Thymus (tissue), 11 donors: ENCODE results near the gene GNG3. TPM values are rescaled to one million over a fixed set of nuclear protein-coding genes. Genes with fewer than 3 reads are reported as not detected.
"Not testable (repeated sequence)": the region's sequence is repeated elsewhere in the genome, so short reads cannot be mapped to it uniquely, and the experiment has no call there.

Source experiments
- DNase-seq, 9 donors: peaks; one replicate each; pipeline ENCODE4 v3.0.0-alpha.2; 2013; ENCODE audit warnings: low spot score in 9 of 9, low read depth in 6 of 9, missing footprints in 1 of 9
- H3K27ac ChIP-seq, 2 donors: one replicate each; pipeline ENCODE4 v1.5.1; 2013; ENCODE audit warnings: control low read depth in 1 of 2, low read depth in 1 of 2, low read length in 1 of 2, mild to moderate bottlenecking in 1 of 2, moderate library complexity in 1 of 2
- H3K27me3 ChIP-seq, 2 donors: one replicate each; pipeline ENCODE4 v1.5.1; 2013; ENCODE audit warnings: low read length in 1 of 2; ENCODE audit not compliant: control insufficient read depth in 2 of 2, insufficient read depth in 1 of 2
- H3K36me3 ChIP-seq, 2 donors: one replicate each; pipeline ENCODE4 v1.5.1; 2013; ENCODE audit warnings: low read length in 1 of 2, mild to moderate bottlenecking in 1 of 2, moderate library complexity in 1 of 2; ENCODE audit not compliant: control insufficient read depth in 2 of 2, insufficient read depth in 2 of 2
- H3K4me1 ChIP-seq, 2 donors: one replicate each; pipeline ENCODE4 v1.5.1; 2013; ENCODE audit warnings: low read length in 2 of 2; ENCODE audit not compliant: control insufficient read depth in 2 of 2, insufficient read depth in 2 of 2
- H3K4me3 ChIP-seq, 2 donors: one replicate each; pipeline ENCODE4 v1.5.1; 2013; ENCODE audit warnings: low read length in 2 of 2, control low read depth in 1 of 2, mild to moderate bottlenecking in 1 of 2
- H3K9me3 ChIP-seq, 2 donors: one replicate each; pipeline ENCODE4 v1.5.1; 2013; ENCODE audit warnings: low read length in 1 of 2, mild to moderate bottlenecking in 1 of 2; ENCODE audit not compliant: control insufficient read depth in 2 of 2, insufficient read depth in 1 of 2
- WGBS: extraction: QIAGEN DNeasy Blood & Tissue Kit; methylation state at CpG from one replicate; pipeline ENCODE4 v1.1.7; 2013; 5-methylcytosine and 5-hydroxymethylcytosine counted together
- polyA plus RNA-seq: library from polyadenylated mRNA; stranded (reverse); fragments of 200-250 nt; gene quantifications from one replicate; pipeline ENCODE4 v1.2.3, GENCODE V29; 2013
- total RNA-seq: library from RNA; stranded (reverse); fragments of 120-200 nt; gene quantifications from one replicate; pipeline ENCODE4 v1.2.4, GENCODE V29; 2013
- donor health status: healthy.

The GNG3 gene
- total and polyA plus RNA-seq, 2 donors, result 0.05 to 0.41 TPM

DNA sequence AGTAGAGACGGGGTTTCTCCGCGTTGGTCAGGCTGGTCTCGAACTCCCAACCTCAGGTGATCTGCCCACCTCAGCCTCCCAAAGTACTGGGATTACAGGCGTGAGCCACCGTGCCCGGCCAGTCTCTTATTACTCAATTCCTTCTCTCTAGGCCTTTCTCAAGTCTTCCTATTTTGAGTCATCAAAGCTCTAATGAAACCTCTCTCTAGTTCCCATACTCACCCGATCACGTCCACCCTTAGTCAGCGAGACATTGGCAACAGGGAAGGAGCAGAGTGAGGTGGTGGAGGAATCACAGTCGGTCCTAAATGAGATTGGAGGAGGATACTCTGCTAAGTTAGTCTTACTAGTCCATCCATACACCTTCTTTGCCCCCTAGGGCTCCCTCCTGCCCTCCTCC lies 5.2 kb upstream of the GNG3 start:
- no peaks in the 10 kb centered on the region for H3K27me3 ChIP-seq
- peaks cover 7 to 20% of the 10 kb centered on the region in 2 donors for H3K4me1 ChIP-seq
- no peak overlapping the region for H3K27ac ChIP-seq
- DNase-seq, result no peak
- H3K36me3 ChIP-seq, result peaks cover 9 to 12% of the 10 kb centered on the region in 2 donors
- no peak overlapping the region for H3K4me3 ChIP-seq
- no peaks in the 10 kb centered on the region for H3K9me3 ChIP-seq
- 94% methylated on average over 11 of the region's 11 CpGs for WGBS

DNA sequence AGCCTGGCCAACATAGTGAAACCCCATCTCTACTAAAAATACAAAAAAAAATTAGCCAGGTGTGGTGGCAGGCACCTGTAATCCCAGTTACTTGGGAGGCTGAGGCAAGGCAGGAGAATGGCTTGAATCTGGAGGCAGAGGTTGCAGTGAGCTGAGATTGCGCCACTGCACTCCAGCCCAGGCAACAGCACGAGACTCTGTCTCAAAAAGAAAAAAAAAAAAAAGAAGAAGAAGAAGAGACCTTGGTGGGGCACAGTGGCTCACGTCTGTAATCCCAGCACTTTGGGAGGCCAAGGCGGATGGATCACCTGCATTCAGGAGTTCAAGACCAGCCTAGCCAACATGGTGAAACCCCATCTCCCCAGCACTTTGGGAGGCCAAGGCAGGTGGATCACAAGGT lies 3.6 kb upstream of the GNG3 start:
- H3K9me3 ChIP-seq, H3K27me3 ChIP-seq, DNase-seq, H3K4me3 ChIP-seq, H3K27ac ChIP-seq: not testable (repeated sequence)
- peaks cover 18 to 36% of the 10 kb centered on the region in 2 donors for H3K4me1 ChIP-seq
- peaks cover 9 to 12% of the 10 kb centered on the region in 2 donors for H3K36me3 ChIP-seq
- 97% methylated on average over 4 of the region's 4 CpGs for WGBS

DNA sequence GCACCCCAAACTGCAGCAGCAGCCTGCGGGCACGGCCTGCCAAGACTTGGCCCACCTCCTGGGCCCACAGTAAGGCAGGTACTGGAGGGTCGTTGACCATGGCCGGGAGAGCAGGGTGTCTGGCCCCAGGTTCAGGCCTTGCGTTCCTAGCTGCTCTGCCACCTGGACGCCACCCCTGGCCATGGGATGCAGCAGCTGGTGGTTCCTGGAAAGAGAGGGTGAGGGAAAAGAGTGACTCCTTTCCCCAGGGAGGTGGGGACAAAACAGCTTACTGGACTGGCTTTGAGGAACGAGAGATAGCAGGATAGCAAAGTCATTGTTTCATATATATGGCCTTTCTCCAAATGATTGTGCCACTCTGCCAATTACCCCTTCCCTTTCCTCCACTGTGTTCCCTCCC lies 2.1 kb upstream of the GNG3 start:
- Histone ChIP-seq H3K4me1 (peaks cover 22 to 48% of the 10 kb centered on the region in 2 donors), H3K9me3 (no peaks in the 10 kb centered on the region), H3K27ac (peak overlapping the region in 1 of 2 donors; percentile 76), H3K4me3 (peak overlapping the region; percentile 64 to 75), H3K36me3 (peaks cover 9 to 17% of the 10 kb centered on the region in 2 donors), H3K27me3 (no peaks in the 10 kb centered on the region)
- WGBS, result 78% methylated on average over 7 of the region's 7 CpGs
- DNase-seq, result no peak

DNA sequence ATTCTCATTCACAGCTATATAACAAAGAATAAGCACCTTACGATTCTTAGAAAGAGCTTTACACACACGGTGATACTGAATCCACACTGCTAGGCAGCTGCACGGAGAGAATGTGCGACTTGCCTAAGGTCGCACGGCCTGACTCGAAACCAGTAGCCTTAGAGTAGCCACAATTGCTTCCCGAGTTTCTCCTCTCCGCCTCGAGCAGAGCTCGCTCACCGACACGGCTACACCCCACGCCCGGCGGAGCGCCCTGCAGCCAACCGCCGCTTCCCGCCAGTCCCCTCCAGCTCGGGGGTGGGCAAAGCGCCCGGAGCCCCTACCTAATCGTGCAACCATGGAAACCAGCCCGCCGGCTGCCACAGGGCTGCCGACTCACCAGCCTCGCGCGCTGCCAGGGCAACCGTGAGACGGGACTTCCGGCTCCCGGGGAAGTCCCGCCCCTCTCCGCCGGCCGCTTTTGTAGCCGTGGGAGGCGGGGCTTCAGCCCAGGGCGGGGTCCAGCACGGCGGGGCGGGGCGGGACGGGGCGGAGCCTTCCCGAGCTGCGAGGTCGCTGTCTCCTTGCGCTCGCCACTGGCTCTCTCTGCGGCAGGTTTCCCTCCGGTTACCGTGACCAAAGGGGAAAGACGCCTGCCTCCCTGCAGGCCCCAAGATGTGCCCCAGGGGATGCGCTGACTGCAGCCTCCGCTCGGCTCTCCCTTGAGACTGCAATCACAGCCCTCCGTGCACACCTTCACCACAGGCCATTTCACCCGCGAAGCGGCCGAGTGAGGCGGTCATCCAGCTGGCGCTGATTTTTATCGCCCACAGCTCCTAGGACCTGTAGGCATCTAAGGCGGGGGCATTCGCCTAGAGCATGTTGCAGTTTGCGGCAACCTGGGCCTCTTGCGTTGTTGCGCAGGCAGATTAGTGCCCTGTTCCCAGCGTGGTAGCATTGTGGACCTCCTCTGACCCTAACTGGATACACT lies 1.3 kb upstream of the GNG3 start:
- H3K27me3 ChIP-seq, result no peaks in the 10 kb centered on the region
- peaks cover 22 to 49% of the 10 kb centered on the region in 2 donors for H3K4me1 ChIP-seq
- peak in 8 of 9 donors; percentile 77 to 95 (median 88) for DNase-seq
- H3K27ac ChIP-seq, result peak overlapping the region; percentile 76 to 82
- H3K9me3 ChIP-seq, result no peaks in the 10 kb centered on the region
- WGBS, result 11% methylated on average over 73 of the region's 73 CpGs
- peaks cover 10 to 19% of the 10 kb centered on the region in 2 donors for H3K36me3 ChIP-seq
- peak overlapping the region; percentile 64 to 75 for H3K4me3 ChIP-seq

DNA sequence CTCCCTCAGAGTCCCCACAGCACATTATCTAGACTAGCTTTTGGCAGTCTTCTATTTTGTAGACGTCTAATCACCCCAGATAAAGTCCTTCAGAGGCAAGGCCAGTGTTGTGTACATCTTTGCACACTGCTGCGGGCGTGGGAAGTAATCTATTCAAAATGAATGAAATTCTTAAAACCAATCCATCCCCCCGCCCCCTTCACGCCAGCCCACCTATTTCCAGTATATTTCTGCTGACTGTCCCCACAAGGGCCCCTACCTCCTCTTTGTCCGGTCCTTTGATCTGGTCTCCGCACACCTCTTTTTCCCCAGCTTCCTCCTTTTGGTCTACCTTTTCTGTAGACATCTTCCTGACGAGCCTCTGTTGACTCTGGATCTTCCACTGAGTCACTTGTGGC lies 627 bp upstream of the GNG3 start:
- Histone ChIP-seq H3K4me1 (peaks cover 22 to 49% of the 10 kb centered on the region in 2 donors), H3K27me3 (no peaks in the 10 kb centered on the region), H3K9me3 (no peaks in the 10 kb centered on the region), H3K36me3 (peaks cover 13 to 23% of the 10 kb centered on the region in 2 donors), H3K27ac (peak overlapping the region in 1 of 2 donors; percentile 21), H3K4me3 (peak overlapping the region; percentile 64 to 75)
- WGBS, result 95% methylated on average over 8 of the region's 8 CpGs
- DNase-seq, result no peak

DNA sequence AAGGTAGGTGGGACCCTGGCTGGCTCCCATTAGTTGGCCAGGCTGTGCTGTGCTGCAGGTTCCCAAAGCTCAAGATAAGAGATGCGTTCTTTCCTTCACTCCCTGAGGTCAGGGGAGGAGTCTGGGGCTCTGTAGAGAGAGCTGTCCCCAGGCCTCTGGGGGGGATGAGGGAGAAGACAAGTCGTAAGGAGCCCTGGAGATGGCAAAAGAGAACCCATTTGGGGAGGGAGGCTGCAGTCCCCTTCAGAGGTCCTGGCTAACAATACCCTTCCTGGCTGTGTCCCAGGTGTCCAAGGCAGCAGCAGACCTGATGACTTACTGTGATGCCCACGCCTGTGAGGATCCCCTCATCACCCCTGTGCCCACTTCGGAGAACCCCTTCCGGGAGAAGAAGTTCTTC lies 916 bp downstream of the GNG3 start:
- H3K4me3 ChIP-seq, result peak overlapping the region; percentile 77 to 82
- H3K27me3 ChIP-seq, result no peaks in the 10 kb centered on the region
- peak overlapping the region; percentile 98 to 99 for H3K27ac ChIP-seq
- 91% methylated on average over 5 of the region's 5 CpGs for WGBS
- H3K4me1 ChIP-seq, result peaks cover 22 to 49% of the 10 kb centered on the region in 2 donors
- H3K9me3 ChIP-seq, result no peaks in the 10 kb centered on the region
- DNase-seq, result peak in 1 of 9 donors; percentile 28
- H3K36me3 ChIP-seq, result peaks cover 13 to 33% of the 10 kb centered on the region in 2 donors

DNA sequence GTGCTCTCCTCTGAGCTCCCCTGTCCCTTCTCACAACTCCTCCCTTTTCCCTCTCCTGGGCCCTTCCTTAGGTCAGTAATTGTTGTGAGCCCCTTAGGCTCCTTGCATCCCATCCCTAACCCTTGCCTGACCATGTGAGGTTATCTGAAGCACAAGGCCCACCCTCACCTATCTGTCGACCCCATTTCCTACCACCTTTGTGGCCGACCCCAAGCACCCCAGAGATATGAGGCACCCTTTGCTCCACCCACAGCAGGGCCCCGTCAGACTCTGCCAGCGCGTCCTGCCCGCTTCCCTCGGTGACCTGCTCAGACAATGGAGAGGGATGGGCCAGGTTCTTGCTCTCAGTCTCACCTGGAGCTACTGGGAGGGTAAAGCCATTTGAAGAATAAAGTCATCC lies 1.3 kb downstream of the GNG3 start:
- DNase-seq, result peak in 1 of 9 donors; percentile 54
- Histone ChIP-seq H3K27me3 (no peaks in the 10 kb centered on the region), H3K4me3 (peak overlapping the region; percentile 77 to 82), H3K9me3 (no peaks in the 10 kb centered on the region), H3K4me1 (peaks cover 22 to 49% of the 10 kb centered on the region in 2 donors), H3K27ac (peak overlapping the region; percentile 98 to 99), H3K36me3 (peaks cover 17 to 37% of the 10 kb centered on the region in 2 donors)
- WGBS, result under 1% methylated on average over 7 of the region's 7 CpGs

DNA sequence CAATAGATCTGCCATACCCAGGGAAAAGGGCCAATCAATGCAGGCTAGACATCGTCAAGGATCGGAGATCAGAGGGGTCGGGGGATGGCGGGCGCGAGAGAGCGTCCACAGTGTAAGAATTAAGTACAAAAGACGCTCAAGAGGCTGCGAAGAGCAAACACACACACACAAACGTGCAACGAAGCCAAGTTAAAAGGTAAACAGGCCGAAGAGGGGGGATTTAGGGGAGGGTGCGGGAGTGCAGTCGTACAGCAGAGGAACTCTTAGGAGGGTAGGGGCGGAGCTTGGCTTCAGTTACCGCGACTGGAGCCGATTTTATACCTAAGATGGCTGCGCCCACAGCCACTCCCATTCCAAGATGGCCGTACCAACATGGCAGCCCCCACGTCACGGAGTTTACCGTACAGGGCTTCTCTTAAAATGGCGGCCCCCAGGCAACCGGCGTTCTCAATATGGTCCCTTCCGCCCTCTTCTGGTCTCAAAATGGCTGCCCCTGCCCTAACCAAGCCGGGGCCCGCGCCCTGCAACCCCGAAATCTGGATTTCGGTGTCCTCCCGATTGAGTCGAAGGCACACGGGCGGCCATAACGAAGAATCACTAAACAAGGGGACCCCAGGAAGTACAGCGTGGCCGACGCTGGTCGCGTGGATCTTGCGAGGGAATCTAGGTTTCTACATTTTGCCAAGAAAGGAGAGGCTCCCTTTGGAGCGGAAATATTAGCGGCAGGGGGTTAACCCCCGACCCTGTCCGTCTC lies 1.9 kb downstream of the GNG3 start:
- DNase-seq, result peak; percentile 93 to 99 (median 97)
- H3K27me3 ChIP-seq, result no peaks in the 10 kb centered on the region
- H3K4me3 ChIP-seq, result peak overlapping the region; percentile 77 to 82
- H3K27ac ChIP-seq, result peak overlapping the region; percentile 98 to 99
- no peaks in the 10 kb centered on the region for H3K9me3 ChIP-seq
- peaks cover 24 to 44% of the 10 kb centered on the region in 2 donors for H3K36me3 ChIP-seq
- 2% methylated on average over 47 of the region's 47 CpGs for WGBS
- peaks cover 22 to 49% of the 10 kb centered on the region in 2 donors for H3K4me1 ChIP-seq

DNA sequence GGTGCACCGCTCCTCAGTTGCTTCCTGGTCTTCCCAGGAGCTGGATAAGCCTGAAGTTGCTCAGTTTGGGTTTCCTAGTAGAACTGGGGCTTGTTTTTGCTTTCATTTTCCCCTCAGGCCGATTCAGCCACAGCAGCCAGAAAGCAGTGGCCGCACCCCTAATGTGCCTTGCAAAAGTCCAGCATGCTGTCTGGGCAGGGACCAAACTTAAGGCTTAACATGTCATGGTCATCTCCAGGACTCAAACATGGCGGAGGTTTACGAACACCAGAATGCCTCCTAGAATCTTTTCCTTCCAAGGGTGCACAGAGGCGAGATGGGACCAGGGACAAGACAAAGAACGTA lies 2.5 kb downstream of the GNG3 start:
- no peaks in the 10 kb centered on the region for H3K9me3 ChIP-seq
- peak overlapping the region; percentile 77 to 82 for H3K4me3 ChIP-seq
- peak overlapping the region; percentile 96 to 98 for H3K27ac ChIP-seq
- peaks cover 29 to 49% of the 10 kb centered on the region in 2 donors for H3K36me3 ChIP-seq
- no peak for DNase-seq
- no peaks in the 10 kb centered on the region for H3K27me3 ChIP-seq
- WGBS, result 68% methylated on average over 7 of the region's 7 CpGs
- H3K4me1 ChIP-seq, result peaks cover 22 to 49% of the 10 kb centered on the region in 2 donors
